HepG2 (cell line): ENCODE results near the gene TJP2.

Experiments used
- CBFB ChIP-seq: sonication (generic); formaldehyde crosslinking; IDR thresholded peaks from 2 replicates; pipeline ENCODE4 v1.4.0; 2020; ENCODE audit warnings: missing genetic modification reagents
- E2F1 ChIP-seq: sonication (generic); formaldehyde crosslinking; IDR thresholded peaks from 2 replicates; pipeline ENCODE4 v1.5.0; 2020; ENCODE audit warnings: missing genetic modification reagents
- NR2F1 ChIP-seq, 2 experiments: fragments of 450-650 bp in 1 of 2; formaldehyde crosslinking in 1 of 2; IDR thresholded peaks; 2 replicates each; pipeline versions ENCODE4 v1.5.0 to v1.6.1; 2016 to 2020; ENCODE audit warnings: mild to moderate bottlenecking in 1 of 2, missing compliant biosample characterization in 1 of 2, missing genetic modification reagents in 1 of 2, moderate library complexity in 1 of 2
- RAD21 ChIP-seq: fragments of 450-650 bp; formaldehyde crosslinking; IDR thresholded peaks from 2 replicates; pipeline ENCODE4 v1.5.0; 2020; ENCODE audit warnings: mild to moderate bottlenecking
- ZBTB8A ChIP-seq: sonication (generic); formaldehyde crosslinking; IDR thresholded peaks from 2 replicates; pipeline ENCODE4 v1.4.0; 2020; ENCODE audit warnings: mild to moderate bottlenecking, low read depth, missing genetic modification reagents, borderline replicate concordance
- ZNF777 ChIP-seq: sonication (generic); formaldehyde crosslinking; IDR thresholded peaks from 2 replicates; pipeline ENCODE4 v1.4.0; 2020; ENCODE audit warnings: missing genetic modification reagents
- TF ChIP-seq, protein P1 (sequence below): sonication (generic); formaldehyde crosslinking; IDR thresholded peaks from 2 replicates; pipeline ENCODE4 v1.4.0; 2020; ENCODE audit warnings: missing genetic modification reagents
- TF ChIP-seq, protein P2 (sequence below): sonication (generic); formaldehyde crosslinking; IDR thresholded peaks from 2 replicates; pipeline ENCODE4 v1.5.0; 2020; ENCODE audit warnings: mild to moderate bottlenecking, missing genetic modification reagents, moderate library complexity

- TF ChIP-seq NR2F1 (CRISPR knock-in tag; IDR thresholded peaks at IDR 0.05) (no peak), RAD21 (CRISPR knock-in tag) (no peak), CBFB (CRISPR knock-in tag) (no peak), ZBTB8A (CRISPR knock-in tag) (no peak), ZNF777 (no peak), E2F1 (no peak)
- TF ChIP-seq, protein P1, sequence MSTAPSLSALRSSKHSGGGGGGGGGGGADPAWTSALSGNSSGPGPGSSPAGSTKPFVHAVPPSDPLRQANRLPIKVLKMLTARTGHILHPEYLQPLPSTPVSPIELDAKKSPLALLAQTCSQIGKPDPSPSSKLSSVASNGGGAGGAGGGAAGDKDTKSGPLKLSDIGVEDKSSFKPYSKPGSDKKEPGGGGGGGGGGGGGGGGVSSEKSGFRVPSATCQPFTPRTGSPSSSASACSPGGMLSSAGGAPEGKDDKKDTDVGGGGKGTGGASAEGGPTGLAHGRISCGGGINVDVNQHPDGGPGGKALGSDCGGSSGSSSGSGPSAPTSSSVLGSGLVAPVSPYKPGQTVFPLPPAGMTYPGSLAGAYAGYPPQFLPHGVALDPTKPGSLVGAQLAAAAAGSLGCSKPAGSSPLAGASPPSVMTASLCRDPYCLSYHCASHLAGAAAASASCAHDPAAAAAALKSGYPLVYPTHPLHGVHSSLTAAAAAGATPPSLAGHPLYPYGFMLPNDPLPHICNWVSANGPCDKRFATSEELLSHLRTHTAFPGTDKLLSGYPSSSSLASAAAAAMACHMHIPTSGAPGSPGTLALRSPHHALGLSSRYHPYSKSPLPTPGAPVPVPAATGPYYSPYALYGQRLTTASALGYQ (CRISPR knock-in tag), result no peak
- TF ChIP-seq, protein P2, sequence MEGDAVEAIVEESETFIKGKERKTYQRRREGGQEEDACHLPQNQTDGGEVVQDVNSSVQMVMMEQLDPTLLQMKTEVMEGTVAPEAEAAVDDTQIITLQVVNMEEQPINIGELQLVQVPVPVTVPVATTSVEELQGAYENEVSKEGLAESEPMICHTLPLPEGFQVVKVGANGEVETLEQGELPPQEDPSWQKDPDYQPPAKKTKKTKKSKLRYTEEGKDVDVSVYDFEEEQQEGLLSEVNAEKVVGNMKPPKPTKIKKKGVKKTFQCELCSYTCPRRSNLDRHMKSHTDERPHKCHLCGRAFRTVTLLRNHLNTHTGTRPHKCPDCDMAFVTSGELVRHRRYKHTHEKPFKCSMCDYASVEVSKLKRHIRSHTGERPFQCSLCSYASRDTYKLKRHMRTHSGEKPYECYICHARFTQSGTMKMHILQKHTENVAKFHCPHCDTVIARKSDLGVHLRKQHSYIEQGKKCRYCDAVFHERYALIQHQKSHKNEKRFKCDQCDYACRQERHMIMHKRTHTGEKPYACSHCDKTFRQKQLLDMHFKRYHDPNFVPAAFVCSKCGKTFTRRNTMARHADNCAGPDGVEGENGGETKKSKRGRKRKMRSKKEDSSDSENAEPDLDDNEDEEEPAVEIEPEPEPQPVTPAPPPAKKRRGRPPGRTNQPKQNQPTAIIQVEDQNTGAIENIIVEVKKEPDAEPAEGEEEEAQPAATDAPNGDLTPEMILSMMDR, result no peak
Observed at GRCh38 chr9:69171517-69171916, 2.6 kb upstream of the TJP2 start.
